CD1c-positive myeloid dendritic cell (primary cell): ENCODE results near the gene APP.
A peak's percentile ranks its signal among the peaks of the same experiment; 100 is the strongest.
"Not testable (repeated sequence)": the region's sequence is repeated elsewhere in the genome, so short reads cannot be mapped to it uniquely, and the experiment has no call there.

Experiments
- DNase-seq: peaks from one replicate; pipeline ENCODE4 v3.0.0-alpha.2; 2016; ENCODE audit errors: extremely low spot score

APP gene

DNA sequence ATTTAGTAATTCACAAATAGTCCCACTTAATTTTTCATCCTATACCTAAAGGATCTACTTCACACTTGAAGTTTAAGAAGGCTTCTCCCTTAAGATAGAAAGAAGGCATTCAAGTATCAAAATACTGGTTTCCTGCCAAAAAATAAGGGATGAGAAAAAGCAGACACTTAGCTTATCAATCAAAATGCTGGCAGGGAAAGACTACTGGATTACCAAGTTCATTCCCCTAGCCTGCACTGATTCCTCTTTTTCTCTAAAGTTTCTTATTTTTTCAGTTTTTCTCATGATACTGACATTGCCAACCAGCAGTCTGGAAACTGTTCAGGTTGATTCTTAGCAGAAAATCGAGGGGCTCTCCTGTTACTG is 231.2 kb downstream of the APP start:
- DNase-seq = no peak

DNA sequence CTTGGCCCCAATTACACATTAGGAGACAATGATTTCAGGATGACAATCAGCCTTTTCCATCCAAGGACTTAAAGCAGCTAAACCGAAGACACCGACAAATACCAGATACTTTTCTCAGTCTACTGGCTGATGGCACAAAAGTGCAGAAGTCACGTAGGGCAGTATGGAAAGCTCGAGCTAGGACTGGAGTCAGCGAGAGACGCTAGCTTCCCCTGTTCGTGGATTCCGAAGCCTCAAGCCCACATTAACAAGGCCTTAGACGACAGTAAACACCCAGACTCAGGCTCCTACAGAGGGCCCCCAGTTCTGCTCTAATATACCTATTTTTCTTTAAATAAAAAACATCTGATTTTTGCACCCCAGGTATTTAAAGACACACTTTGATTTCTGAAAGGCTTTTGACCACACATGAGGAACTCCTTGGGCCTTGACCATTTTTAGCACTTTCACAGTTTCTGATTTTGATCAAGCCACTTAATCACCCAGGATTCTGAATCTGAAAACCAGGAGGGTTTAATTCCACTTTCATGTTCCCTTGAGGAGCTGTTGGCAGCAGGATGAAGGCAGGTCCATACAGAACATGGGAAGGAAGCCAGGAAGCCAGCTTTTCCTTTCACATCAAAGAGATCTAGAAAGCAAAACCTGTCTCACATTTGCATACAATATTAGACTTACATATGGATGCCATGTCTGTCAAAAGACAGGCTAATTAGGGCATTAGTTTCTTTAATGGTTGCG is 231.7 kb downstream of the APP start:
- DNase-seq = no peak

DNA sequence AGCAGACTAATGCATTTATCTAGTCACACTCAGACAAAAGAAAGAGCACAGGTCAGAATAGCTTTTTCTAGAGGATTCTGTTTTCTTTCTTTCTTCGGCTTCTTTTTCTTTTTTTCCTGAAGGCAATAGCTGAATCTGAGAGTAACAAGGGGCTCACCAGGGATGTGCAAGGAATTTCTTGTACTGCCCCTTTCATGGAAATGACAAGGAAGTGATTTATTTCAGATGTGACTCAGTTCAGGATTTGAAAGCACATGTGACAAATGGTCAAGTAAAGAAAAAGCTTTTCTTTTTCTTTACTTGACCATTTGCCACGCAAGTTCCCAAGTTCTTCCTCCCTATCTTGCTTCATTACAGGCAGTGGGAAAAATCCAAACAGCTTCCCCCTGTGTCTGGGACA is 233.8 kb downstream of the APP start:
- DNase-seq = no peak

DNA sequence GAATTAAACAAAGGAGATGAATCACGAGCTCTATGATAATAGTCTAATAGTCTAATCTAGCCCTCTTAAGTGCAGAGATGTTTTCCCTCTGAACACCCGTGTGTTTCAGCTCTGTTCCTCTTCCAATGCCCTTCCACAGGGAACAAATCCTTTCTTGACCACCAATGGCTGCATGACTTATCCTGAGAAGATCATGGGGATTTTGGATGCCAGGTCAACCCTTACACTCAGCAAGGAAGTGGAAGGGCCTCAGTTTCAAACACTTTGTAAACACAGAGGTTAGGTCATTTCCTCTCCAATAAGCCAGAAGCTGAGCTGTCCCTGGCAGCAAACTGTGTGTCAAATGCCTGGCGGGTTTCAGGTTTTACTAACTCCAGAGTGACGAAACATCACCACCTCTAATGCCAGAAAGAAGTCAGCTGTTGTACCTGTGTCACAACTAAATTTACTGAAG is 235.8 kb downstream of the APP start:
- DNase-seq = peak; percentile 18

DNA sequence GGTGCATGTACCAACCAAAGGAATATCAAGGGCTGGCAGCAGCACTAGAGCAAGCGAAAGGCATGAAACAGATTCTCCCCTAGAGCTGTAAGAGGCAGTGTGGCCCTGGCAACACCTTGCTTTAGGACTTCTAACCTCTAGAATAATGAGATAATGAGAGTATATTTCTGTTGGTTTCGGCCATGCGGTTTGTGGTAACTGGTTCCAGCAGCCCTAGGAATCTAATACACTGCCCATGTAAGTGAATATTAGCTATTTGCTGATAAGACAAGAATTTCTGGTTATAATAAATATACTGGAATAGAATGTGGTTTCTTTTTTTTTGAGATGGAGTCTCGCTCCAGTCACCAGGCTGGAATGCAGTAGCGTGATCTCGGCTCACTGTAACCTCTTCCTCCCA is 236.4 kb downstream of the APP start:
- DNase-seq = no peak

DNA sequence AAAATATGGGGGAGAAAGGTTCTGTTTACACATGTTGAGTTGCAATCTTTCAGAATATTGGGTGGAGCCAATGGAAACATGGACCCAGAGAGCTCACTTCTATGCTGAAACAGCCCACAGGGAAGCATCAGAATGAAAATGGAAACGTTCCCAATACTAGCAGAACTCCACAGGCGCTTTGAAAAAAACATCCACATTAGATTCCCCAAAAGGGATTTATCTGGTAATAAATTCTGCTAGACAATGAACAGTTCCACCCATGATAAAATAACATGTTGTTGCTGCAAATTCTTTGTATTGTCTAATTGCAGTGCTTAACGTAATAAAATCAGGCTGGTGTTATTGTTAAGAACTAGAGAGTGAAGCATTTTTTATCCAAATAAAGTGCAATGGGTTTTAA is 238.8 kb downstream of the APP start:
- no peak for DNase-seq

DNA sequence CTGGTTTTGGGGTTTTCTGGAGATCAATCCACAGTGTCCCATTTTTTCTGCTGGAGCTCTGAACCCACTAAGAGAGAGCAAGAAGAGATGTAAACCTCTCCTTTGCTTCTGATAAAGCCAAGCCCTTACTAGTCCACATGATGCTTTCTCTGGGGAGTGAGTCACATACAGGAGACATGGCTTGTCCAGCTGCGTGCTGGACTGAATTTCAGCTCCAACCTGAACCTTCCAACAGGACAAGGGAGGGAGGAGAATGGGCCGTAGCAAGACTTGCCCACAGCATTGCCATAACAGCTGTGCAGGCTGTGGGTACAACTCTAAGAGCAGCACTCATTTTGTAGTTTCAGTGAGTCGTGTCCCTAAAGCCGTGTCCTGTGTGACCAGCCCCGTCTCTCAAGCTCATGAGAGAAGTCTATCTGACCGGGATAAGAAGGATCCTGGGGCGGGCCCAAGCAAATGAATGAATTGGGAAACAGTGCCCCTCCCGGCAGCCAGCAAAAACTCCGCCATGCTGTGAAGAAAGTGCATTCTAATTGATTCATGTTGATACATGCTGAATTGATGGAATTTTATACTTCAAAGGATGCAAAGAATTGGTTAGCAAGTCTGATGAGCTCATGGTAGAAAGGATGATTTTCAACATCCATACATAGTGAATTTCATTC is 240.6 kb downstream of the APP start:
- no peak for DNase-seq

DNA sequence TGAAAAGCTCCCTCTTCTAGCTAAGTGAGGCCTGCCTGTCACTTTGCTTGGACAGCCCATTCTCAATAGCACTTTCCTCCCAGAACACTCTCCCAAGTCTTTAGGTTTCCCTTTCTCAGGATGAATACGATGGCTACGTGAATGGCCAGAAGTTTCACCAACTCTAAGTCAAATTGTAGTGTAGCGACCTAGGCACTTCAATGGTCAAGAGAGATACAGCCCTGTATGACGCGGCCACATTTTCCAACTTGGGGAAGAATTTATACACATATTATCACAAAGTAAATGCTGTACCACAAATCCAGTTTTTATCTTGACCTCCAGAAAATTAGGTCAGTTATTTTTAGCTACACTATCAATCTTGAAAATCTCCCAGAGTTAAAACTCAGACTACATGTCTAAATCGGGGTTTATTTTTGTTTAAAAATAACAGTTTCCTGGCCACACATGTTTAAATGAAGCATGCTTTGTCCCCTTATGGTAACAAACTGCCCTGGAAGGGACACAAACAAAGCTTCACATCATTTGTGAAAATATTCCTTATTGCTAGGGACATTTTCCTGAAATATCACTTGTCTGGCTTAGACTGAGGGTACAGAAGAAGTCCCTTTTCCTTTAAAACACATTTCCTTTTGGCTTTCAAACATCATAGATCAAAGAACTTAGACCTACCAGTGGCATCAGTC is 243.2 kb downstream of the APP start:
- DNase-seq = no peak

DNA sequence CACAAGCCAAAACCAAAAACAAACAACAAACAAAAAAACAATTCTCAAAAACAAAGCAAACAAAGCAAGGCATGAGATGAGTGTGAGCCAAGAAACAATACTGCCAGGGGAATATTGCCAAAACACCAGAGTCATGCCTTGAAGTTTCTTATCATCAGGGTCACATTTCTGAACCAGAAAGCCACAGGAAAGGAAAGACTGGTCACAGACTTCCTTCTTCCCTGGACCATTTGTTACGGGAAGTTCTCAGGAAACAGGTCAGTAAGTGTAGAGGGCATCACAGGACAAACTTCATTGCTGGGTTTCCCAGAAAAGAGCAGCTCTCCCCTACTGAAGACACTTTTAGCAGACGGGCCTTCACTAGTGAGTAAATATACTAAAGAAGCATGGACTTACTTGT is 244.6 kb downstream of the APP start:
- no peak for DNase-seq

DNA sequence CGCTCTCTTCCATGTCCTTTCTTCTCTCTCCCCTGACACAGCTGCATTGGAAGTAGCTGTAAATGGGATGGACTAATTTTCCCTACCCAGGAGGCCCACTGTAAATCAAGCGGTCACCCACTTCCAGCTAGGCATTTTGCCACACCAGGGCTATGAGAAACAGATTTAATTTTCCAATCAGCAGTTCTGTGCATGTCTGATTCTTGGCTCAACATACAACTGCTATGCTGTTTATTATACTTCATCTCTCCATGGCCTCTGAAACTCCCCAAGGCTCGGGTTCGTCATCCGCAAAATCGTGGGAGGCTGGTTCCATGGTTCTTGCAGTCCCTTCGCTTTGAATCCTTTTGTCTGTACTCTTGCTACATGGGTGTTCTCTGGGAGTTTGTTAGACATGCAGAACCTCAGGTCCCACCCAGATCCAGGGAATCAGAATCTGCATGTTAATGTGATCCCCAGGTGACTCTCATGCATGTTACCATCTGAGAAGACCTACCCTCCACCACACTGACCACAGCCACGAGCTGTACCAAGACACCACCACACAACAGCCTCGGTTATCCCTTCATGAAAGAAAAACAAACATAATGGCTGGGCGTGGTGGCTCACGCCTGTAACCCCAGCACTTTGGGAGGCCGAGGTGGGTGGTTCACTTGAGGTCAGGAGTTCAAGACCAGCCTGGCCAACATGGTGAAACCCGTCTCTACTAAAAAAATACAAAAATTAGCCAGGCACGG is 245.3 kb downstream of the APP start:
- no peak for DNase-seq

DNA sequence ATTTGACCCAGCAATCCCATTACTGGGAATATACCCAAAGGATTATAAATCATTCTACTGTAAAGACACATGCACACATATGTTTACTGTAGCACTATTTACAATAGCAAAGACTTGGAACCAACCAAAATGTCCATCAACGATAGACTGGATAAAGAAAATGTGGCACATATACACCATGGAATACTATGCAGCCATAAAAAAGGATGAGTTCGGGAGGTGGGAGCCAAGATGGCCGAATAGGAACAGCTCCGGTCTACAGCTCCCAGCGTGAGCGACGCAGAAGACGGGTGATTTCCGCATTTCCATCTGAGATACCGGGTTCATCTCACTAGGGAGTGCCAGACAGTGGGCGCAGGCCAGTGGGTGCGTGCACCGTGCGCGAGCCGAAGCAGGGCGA is 252.4 kb downstream of the APP start:
- DNase-seq = not testable (repeated sequence)

DNA sequence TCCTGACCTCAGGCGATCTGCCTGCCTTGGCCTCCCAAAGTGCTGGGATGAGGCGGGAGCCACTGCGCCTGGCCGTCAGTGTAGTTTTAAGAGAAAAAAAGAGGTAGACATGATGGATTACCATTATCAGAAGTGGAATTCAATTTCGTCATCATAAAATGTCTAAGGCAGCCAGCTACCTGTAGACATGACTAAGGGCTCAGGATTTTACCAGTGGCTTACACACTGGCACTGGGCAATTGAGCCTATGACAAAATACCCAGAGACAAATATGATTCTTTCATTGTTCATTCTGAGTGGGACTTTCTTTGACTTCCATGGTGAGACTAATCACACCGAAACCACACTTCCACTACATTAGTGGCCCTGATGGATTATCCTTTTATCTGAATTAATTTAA is 254.3 kb downstream of the APP start:
- DNase-seq = no peak

DNA sequence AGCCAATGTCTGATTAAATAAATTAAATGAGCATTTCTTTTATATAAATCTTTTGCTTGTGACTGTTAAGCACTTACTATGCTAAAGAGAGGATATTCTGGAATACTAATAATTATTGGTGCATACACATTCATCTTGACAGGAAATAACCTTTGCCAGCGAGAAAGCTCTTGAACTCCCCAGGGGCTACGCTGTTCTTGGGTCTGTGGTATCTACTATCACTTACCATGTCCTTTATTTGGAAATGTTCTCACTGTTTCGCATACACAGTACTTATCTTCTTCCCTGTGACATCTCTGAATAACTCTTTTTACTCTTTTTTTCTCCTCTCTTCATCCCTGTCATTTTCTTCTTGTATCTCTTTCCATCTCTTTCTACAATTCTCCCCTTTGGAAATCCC is 257.1 kb downstream of the APP start:
- no peak for DNase-seq

DNA sequence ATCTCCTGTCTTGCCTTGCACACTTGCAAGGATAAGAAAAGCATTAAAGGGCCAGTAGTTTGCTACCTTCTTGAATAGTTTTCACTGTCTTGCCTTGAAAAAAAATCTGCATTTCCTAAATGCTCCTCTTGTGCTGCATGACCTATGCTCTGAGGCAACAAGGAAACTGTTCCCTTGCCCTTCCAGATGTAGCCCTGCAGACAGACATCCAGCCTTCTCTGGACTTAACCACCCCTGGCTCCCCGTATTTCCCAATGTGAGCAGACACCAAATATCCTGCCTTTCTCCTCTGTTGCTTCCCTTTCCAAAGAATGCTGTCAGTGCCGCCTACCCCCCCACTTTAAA is 258.2 kb downstream of the APP start:
- DNase-seq = no peak

DNA sequence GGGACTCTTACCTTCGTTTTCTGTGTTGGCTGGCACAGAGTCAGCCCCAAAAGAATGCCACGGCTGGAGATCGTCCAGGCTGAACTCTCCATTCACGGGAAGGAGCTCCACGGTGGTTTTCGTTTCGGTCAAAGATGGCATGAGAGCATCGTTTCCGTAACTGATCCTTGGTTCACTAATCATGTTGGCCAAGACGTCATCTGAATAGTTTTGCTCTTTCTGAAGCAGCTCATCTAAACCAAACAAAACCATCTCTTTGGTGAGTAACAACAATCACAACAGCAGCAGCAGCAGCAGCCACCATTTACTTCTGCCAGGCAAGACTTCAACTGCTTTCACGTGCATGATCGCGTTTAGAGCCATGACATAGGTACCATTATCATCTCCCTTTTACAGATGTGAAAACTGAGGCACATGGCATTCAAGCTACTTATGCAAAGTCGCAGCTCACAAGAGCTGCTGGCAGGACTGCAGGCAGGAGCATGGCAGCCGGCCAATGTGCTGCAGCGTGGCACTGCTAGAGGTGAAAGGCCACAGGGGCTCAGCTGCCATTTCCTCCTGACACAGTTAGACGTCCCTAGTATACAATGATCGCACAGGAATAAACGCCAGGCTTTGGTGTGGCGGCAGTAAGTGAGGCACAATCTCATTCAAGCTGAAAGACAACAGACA is 258.7 kb downstream of the APP start:
- no peak for DNase-seq

DNA sequence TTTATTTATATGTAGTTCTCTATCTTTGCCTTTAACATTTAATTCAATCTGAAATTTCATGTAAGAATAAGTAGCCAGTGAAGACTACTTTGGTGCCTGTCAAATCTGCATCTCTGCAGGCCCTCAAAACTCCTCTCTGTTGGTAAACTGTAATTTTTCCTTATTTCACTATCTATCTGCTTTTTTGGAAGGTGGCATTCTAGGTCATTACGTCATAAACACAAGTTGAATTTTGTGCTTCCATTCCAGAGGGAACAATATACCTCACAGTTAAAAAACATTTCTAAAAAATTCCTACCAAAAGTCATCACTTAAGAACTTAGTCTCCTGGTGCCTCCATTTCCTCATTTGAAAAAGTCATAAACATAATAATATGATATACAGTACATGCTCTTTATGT is 259.8 kb downstream of the APP start:
- DNase-seq = no peak

DNA sequence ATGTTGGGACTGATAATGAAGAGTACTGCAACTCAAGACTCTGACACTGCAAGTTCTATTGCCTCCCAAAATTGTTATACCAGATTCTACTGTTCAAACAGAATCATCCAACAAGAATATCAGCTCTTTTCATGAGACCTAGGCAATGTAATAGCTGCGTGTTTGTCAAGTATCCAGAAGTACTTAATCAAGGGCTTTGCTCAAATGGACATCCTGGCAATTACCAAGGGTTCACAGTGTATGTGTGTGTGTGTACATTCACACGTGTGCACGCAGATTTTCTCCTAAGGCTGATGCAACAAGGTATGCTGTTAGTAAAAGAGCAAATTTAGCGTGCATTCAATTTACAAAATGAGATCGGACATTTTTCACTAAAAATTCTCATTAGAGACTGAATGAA is 261.2 kb downstream of the APP start:
- no peak for DNase-seq

DNA sequence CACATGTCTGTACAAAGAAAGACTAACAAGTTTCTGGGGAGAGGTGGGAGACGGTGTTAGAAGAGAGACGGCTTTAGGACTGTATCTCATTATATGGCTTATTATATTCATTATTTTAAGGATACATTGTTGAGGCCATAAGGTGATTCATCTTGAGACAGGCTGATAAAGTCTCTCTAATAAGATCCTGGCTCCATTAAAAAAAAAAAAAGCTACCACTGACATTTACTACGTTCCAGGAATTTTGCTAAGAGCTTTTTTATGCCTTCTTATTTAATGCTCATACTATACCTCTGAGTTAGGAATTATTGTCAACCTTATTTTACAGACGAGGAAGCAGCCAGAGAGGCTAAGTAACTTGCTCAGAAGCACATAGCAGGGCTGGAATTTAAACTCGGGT is 262.1 kb downstream of the APP start:
- no peak for DNase-seq

DNA sequence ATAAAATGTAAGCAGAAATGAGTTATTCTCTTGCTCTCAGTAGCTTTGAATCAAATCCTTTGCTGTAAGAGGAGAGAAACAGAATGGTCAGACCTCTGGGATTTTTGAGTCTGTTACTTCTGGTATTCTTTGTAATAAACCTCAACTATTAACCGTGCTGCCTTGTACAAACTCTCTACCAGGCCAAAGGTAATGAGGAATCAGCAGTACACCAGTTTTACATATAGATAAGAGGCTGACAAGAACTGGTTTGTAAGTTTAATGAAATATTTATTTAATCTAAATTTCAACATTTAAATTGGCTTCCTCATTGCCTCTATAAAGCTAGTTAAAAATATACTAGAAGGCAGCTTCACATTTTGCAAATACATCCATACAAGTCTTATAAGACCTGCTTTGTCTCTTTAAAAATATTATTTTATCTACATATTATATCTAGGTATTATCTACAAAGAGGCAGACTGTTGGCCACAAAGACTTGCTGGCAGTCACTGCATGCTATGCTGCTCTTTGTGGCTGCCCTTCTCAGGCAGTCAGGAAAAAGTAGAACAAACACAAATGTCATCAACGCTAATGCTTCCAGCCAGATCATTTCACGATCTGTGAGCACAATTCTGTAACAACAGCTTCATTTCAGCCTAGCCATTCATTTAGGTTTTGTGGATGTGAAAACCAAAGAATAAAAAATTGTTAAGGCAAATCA is 262.8 kb downstream of the APP start:
- no peak for DNase-seq

DNA sequence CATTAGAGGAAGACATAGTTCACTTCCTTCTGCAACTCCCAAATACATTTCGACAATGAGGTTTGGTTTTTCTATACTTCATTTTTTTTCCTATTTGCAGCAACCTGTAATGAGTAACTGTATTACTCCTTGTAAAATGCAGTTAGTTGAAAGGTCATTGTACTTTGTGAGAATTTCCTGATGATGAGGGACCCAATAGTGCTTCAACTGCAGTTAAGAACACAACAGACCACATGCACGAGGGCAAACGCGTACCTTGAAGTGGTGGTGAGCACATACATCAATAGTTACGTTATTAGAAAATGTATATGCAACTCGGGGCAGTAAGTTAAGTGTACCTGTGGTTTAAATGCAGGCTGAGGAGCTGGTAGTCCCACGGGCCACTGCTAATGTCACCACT is 264.0 kb downstream of the APP start:
- DNase-seq = no peak

DNA sequence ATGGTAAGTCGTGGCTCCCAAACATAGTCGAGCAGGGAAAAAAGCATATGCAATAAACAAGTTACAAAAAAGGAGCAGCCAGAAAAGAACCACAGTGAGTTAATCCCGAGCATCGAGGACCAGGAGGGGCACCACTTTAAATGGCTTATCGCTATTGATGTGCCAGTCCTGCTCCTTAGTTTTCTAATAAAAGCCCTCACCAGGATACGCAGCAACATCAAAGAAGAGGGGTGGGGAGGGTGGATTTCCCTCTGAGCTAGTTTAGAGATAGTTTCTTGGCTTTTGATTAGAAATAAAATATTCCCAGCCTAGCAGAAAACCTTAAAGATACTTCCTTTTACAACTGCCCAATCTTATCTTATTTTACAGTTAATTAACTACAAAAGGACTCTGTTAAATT is 265.4 kb downstream of the APP start:
- no peak for DNase-seq
